IPS-20b (cell line): Measurements from ENCODE around the gene AURKB.
"Not testable (repeated sequence)": the region's sequence is repeated elsewhere in the genome, so short reads cannot be mapped to it uniquely, and the experiment has no call there.

Source experiments
- H3K27ac ChIP-seq: one replicate; pipeline ENCODE4 v1.5.1; 2013; ENCODE audit warnings: low read length
- H3K27me3 ChIP-seq: 2 replicates; pipeline ENCODE4 v1.6.1; 2013; ENCODE audit warnings: mild to moderate bottlenecking, low read length, inconsistent platforms; ENCODE audit not compliant: insufficient read depth
- H3K36me3 ChIP-seq: 2 replicates; pipeline ENCODE4 v1.6.1; 2013; ENCODE audit warnings: low read depth, mild to moderate bottlenecking, inconsistent platforms, low read length, moderate library complexity; ENCODE audit not compliant: insufficient read depth
- H3K4me1 ChIP-seq: 2 replicates; pipeline ENCODE4 v1.6.1; 2013; ENCODE audit warnings: mild to moderate bottlenecking, control low read depth, inconsistent platforms, low read length, moderate library complexity; ENCODE audit not compliant: insufficient read depth
- H3K4me3 ChIP-seq: 2 replicates; pipeline ENCODE4 v1.5.1; 2013; ENCODE audit warnings: mild to moderate bottlenecking, low read length, inconsistent platforms
- H3K9ac ChIP-seq: 2 replicates; pipeline ENCODE4 v1.6.1; 2013; ENCODE audit warnings: low read depth, mild to moderate bottlenecking, inconsistent platforms, low read length, moderate library complexity
- H3K9me3 ChIP-seq: 2 replicates; pipeline ENCODE4 v1.6.1; 2013; ENCODE audit warnings: mild to moderate bottlenecking, low read depth, low read length, inconsistent platforms; ENCODE audit not compliant: insufficient read depth

AURKB gene

GRCh38 chr17:8209907-8210760, at the start of gene AURKB:
AURKB (minus strand) TSS chr17:8210575; CDS start chr17:8210224, 351 bp downstream.
- Histone ChIP-seq H3K27ac (peak within 1 kb of the TSS; percentile 84), H3K9me3 (no peaks in the 10 kb centered on the region), H3K9ac (peak within 1 kb of the TSS; percentile 96), H3K27me3 (no peaks in the 10 kb centered on the region), H3K4me1 (peaks cover 3% of the 10 kb centered on the region; the same call in 1 of the 2 replicates), H3K36me3 (peaks cover 36% of the 10 kb centered on the region), H3K4me3 (peak within 1 kb of the TSS; percentile 90)

GRCh38 chr17:8257801-8258200, 47.4 kb upstream of the AURKB start:
- Histone ChIP-seq H3K36me3 (peaks cover 95% of the 10 kb centered on the region), H3K27ac (no peak overlapping the region), H3K4me3 (no peak overlapping the region), H3K9me3 (no peaks in the 10 kb centered on the region), H3K27me3 (no peaks in the 10 kb centered on the region), H3K4me1 (no peaks in the 10 kb centered on the region), H3K9ac (no peak overlapping the region)

GRCh38 chr17:8256691-8257090, 46.3 kb upstream of the AURKB start:
- no peaks in the 10 kb centered on the region for H3K27me3 ChIP-seq
- H3K27ac ChIP-seq: no peak overlapping the region
- H3K9me3 ChIP-seq: no peaks in the 10 kb centered on the region
- H3K4me1 ChIP-seq: no peaks in the 10 kb centered on the region
- peaks cover 86% of the 10 kb centered on the region for H3K36me3 ChIP-seq
- H3K9ac ChIP-seq: no peak overlapping the region
- no peak overlapping the region for H3K4me3 ChIP-seq

- no peaks in the 10 kb centered on the region for H3K9me3 ChIP-seq
- H3K4me3 ChIP-seq: no peak overlapping the region
- H3K9ac ChIP-seq: no peak overlapping the region
- H3K36me3 ChIP-seq: peaks cover 82% of the 10 kb centered on the region
- no peaks in the 10 kb centered on the region for H3K4me1 ChIP-seq
- no peaks in the 10 kb centered on the region for H3K27me3 ChIP-seq
- H3K27ac ChIP-seq: no peak overlapping the region
Observed at GRCh38 chr17:8256291-8256690, 45.9 kb upstream of the AURKB start.

GRCh38 chr17:8255499-8255898, 45.1 kb upstream of the AURKB start:
- H3K36me3 ChIP-seq: peaks cover 74% of the 10 kb centered on the region

GRCh38 chr17:8254881-8255280, 44.5 kb upstream of the AURKB start:
- peaks cover 7% of the 10 kb centered on the region; the same call in 1 of the 2 replicates for H3K4me1 ChIP-seq
- H3K9ac ChIP-seq: no peak overlapping the region
- H3K27ac ChIP-seq: no peak overlapping the region
- peaks cover 68% of the 10 kb centered on the region for H3K36me3 ChIP-seq
- H3K27me3 ChIP-seq: no peaks in the 10 kb centered on the region
- H3K9me3 ChIP-seq: no peaks in the 10 kb centered on the region
- H3K4me3 ChIP-seq: no peak overlapping the region

More at GRCh38 chr17:8255499-8255898, 45.1 kb upstream of the AURKB start:
- Histone ChIP-seq H3K4me1 (0 out of 2 replicates have a peak, but pooled peaks cover 2% of the 10 kb centered on the region), H3K27ac (no peak overlapping the region), H3K4me3 (no peak overlapping the region), H3K27me3 (no peaks in the 10 kb centered on the region), H3K9me3 (no peaks in the 10 kb centered on the region), H3K9ac (no peak overlapping the region)

- no peak overlapping the region for H3K27ac ChIP-seq
- no peak overlapping the region for H3K4me3 ChIP-seq
- H3K4me1 ChIP-seq: peaks cover 7% of the 10 kb centered on the region; the same call in 1 of the 2 replicates
- H3K9me3 ChIP-seq: no peaks in the 10 kb centered on the region
- H3K36me3 ChIP-seq: peaks cover 58% of the 10 kb centered on the region
- no peak overlapping the region for H3K9ac ChIP-seq
- no peaks in the 10 kb centered on the region for H3K27me3 ChIP-seq
Observed at GRCh38 chr17:8253801-8254200, 43.4 kb upstream of the AURKB start.

- not testable (repeated sequence) for H3K9ac ChIP-seq, H3K27me3 ChIP-seq, H3K4me1 ChIP-seq, H3K27ac ChIP-seq, H3K4me3 ChIP-seq, H3K9me3 ChIP-seq
- H3K36me3 ChIP-seq: peaks cover 36% of the 10 kb centered on the region
Observed at GRCh38 chr17:8251411-8251810, 41.0 kb upstream of the AURKB start.

GRCh38 chr17:8249621-8250500, 39.5 kb upstream of the AURKB start:
- Histone ChIP-seq H3K27me3 (no peaks in the 10 kb centered on the region), H3K27ac (peak overlapping the region; percentile 70), H3K9ac (peak overlapping the region; percentile 98), H3K4me1 (peaks cover 7% of the 10 kb centered on the region; the same call in 1 of the 2 replicates), H3K9me3 (no peaks in the 10 kb centered on the region), H3K4me3 (peak overlapping the region; percentile 93), H3K36me3 (peaks cover 26% of the 10 kb centered on the region)

- peaks cover 18% of the 10 kb centered on the region for H3K36me3 ChIP-seq
- peak within 1 kb of the TSS; percentile 93 for H3K4me3 ChIP-seq
- no peaks in the 10 kb centered on the region for H3K27me3 ChIP-seq
- peak within 1 kb of the TSS; percentile 98 for H3K9ac ChIP-seq
- no peaks in the 10 kb centered on the region for H3K9me3 ChIP-seq
- peak within 1 kb of the TSS; percentile 70 for H3K27ac ChIP-seq
- H3K4me1 ChIP-seq: peaks cover 7% of the 10 kb centered on the region; the same call in 1 of the 2 replicates
Observed at GRCh38 chr17:8248751-8249607, 38.6 kb upstream of the AURKB start, which contains the start of gene PFAS. PFAS (plus strand) TSS chr17:8249289; CDS start chr17:8253938, 4,649 bp downstream.

- Histone ChIP-seq H3K4me3 (no peak overlapping the region), H3K27me3 (no peaks in the 10 kb centered on the region), H3K9me3 (no peaks in the 10 kb centered on the region), H3K4me1 (no peaks in the 10 kb centered on the region), H3K36me3 (peaks cover 16% of the 10 kb centered on the region; the same call in 1 of the 2 replicates), H3K9ac (no peak overlapping the region), H3K27ac (no peak overlapping the region)
Observed at GRCh38 chr17:8244768-8245167, 34.4 kb upstream of the AURKB start.
